ENCODE measurements around the gene EIF2S2. TPM values are rescaled to one million over a fixed set of nuclear protein-coding genes. Genes with fewer than 3 reads are reported as not detected.

EIF2S2 gene
- polyA plus RNA-seq, 2 of the 4 experiments (the other 2 are of a cell fraction), result 149 to 227 TPM

DNA sequence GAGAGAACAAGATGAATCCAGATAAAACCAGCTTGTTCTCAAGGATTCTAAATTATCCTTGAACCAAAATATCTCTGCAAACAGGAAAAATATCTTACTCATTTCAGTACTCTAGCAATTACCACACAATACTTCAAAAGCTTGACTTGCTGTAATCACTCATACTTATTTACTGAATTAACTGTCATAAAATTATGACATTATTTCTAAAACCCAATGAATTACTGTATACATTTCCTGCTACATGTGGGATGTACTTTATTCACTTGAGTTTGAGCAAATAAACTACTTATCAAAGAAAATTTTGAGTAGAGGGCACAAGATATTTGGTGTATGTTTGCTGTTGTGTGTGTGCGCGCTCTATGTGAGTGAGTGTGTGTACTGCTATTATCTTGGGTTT is 9.7 kb downstream of the EIF2S2 start:
- Histone ChIP-seq H3K4me3 (no peak overlapping the region), H3K9me3 (no peaks in the 10 kb centered on the region), H3K27ac (no peak overlapping the region), H3K4me1 (peaks cover 12% of the 10 kb centered on the region; the same call in 2 of the 3 replicates), H3K4me2 (no peak overlapping the region)
- ChIA-PET CTCF (interaction anchor here (1.9 kb wide), 1 partner anchor 27 kb away, joined by 7 read pairs; no protein-coding TSS in a partner anchor), POLR2A (interaction anchor here (1.0 kb wide), 1 partner anchor 10 kb away, joined by 5 read pairs; the partner anchor contains the start of gene EIF2S2)
- FAIRE-seq (no peak), ATAC-seq (no peak), DNase-seq (ENCODE audit: low read depth in 1 of 2, low spot score in 1 of 2) (no peak)
- 93% methylated on average over 2 of the region's 2 CpGs for WGBS (ENCODE audit: missing lambda C conversion rate)
- TF ChIP-seq JUNB (IDR thresholded peaks at IDR 0.05) (no peak), MAZ (IDR thresholded peaks at IDR 0.05; ENCODE audit: borderline replicate concordance, low read depth, low read length) (no peak), FOSL2 (IDR thresholded peaks at IDR 0.05) (no peak), FOSL2 (CRISPR knock-in tag; IDR thresholded peaks at IDR 0.05) (no peak), NPAS2 (CRISPR knock-in tag; IDR thresholded peaks at IDR 0.05; ENCODE audit: borderline replicate concordance) (no peak), HDAC2 (IDR thresholded peaks at IDR 0.05) (no peak)

GRCh38 chr20:34100576-34100975 is 11.5 kb downstream of the EIF2S2 start:
- FAIRE-seq (no peak), DNase-seq (ENCODE audit: low read depth in 1 of 2, low spot score in 1 of 2) (no peak), ATAC-seq (no peak)
- Histone ChIP-seq H3K4me3 (no peak overlapping the region), H3K4me2 (no peak overlapping the region), H3K27ac (no peak overlapping the region), H3K9me3 (no peaks in the 10 kb centered on the region), H3K4me1 (peaks cover 4% of the 10 kb centered on the region; the same call in 1 of the 3 replicates)
- no peak for TF ChIP-seq ZNF302 (CRISPR knock-in tag; IDR thresholded peaks at IDR 0.05)
- no peak for TF ChIP-seq KDM5A (IDR thresholded peaks at IDR 0.05)
- TF ChIP-seq CHD4 (IDR thresholded peaks at IDR 0.05; ENCODE audit: borderline replicate concordance), result no peak
- TF ChIP-seq USF2 (IDR thresholded peaks at IDR 0.05), result no peak
- CTCF ChIA-PET, result interaction anchor here (1.0 to 1.9 kb wide), 3 partner anchors 12 to 309 kb away, joined by 3 to 7 read pairs (median 3); partner anchors contain the start of gene EIF2S2
- POLR2A ChIA-PET, result interaction anchor here (0.6 to 2.2 kb wide), 2 partner anchors 9 to 12 kb away, joined by 3 to 12 read pairs; partner anchors contain the start of gene EIF2S2
- WGBS (ENCODE audit: missing lambda C conversion rate), result 69% methylated on average over 3 of the region's 3 CpGs

DNA sequence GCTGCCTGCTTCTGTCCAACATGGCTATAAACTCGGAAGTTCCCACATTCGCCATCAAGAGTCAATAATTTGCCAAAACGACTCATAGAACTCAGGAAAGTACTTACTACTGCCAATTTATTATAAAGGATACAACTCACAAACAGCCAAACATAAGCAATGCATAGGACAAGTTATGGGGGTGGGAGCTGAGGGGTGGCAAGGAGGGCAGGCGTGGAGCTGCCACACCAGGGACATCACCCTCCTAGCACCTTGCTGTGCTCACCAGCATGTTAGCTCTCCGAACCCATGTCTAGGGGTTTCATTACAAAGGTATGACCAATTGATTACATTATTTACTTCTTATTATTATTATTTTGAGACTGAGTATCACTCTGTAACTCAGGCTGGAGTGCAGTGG is 12.4 kb downstream of the EIF2S2 start:
- ChIA-PET CTCF (interaction anchor here (0.9 to 1.6 kb wide), 2 partner anchors 9 to 13 kb away, joined by 3 read pairs; partner anchors contain the start of gene EIF2S2), POLR2A (interaction anchor here (2.2 kb wide), 1 partner anchor 13 kb away, joined by 12 read pairs; the partner anchor contains the start of gene EIF2S2)
- H3K27ac ChIP-seq, result no peak overlapping the region
- TF ChIP-seq HOXB5 (CRISPR knock-in tag; IDR thresholded peaks at IDR 0.05) (no peak), SMC3 (IDR thresholded peaks at IDR 0.05) (no peak), USF2 (IDR thresholded peaks at IDR 0.05) (no peak), RCOR1 (IDR thresholded peaks at IDR 0.05; ENCODE audit: low read depth, low read length) (no peak), CHD2 (IDR thresholded peaks at IDR 0.05; ENCODE audit: low read length, partially characterized antibody) (no peak), BHLHE40 (IDR thresholded peaks at IDR 0.05; ENCODE audit: low read depth, low read length) (no peak), JUN (IDR thresholded peaks at IDR 0.05) (no peak), NFE2L2 (conservative IDR thresholded peaks at IDR 0.05; ENCODE audit: low read length) (no peak), ZNF302 (CRISPR knock-in tag; IDR thresholded peaks at IDR 0.05) (no peak), E2F6 (IDR thresholded peaks at IDR 0.05; ENCODE audit: borderline replicate concordance, low read depth) (no peak), POLR2A (IDR thresholded peaks at IDR 0.05; ENCODE audit: low read length) (no peak), POLR2AphosphoS2 (conservative IDR thresholded peaks at IDR 0.05; ENCODE audit: low read length) (no peak), NR3C1 (IDR thresholded peaks at IDR 0.05) (no peak), HOXA7 (CRISPR knock-in tag; IDR thresholded peaks at IDR 0.05) (no peak), PHF8 (IDR thresholded peaks at IDR 0.05; ENCODE audit: borderline replicate concordance, low read depth) (no peak), ATOH8 (CRISPR knock-in tag; IDR thresholded peaks at IDR 0.05; ENCODE audit: low read depth) (no peak), KDM1A (IDR thresholded peaks at IDR 0.05; ENCODE audit: low read depth) (no peak), MYC (IDR thresholded peaks at IDR 0.05; ENCODE audit: borderline replicate concordance, low read length) (no peak), JUNB (IDR thresholded peaks at IDR 0.05) (no peak), ZSCAN20 (CRISPR knock-in tag; IDR thresholded peaks at IDR 0.05) (no peak)
- WGBS (ENCODE audit: missing lambda C conversion rate), result 91% methylated on average over 5 of the region's 5 CpGs
- ATAC-seq, result no peak
- FAIRE-seq, result no peak
- H3K4me2 ChIP-seq, result no peak overlapping the region
- H3K9me3 ChIP-seq, result no peaks in the 10 kb centered on the region
- H3K4me1 ChIP-seq, result peaks cover 4% of the 10 kb centered on the region; the same call in 1 of the 3 replicates
- no peak overlapping the region for H3K4me3 ChIP-seq
- no peak for DNase-seq (ENCODE audit: low read depth in 1 of 2, low spot score in 1 of 2)

Measured in A549 (cell line).